Measurements from ENCODE around the gene RGS11.
"Not testable (repeated sequence)": the region's sequence is repeated elsewhere in the genome, so short reads cannot be mapped to it uniquely, and the experiment has no call there.

Gene RGS11

GRCh38 chr16:279531-279930, 3.8 kb upstream of the RGS11 start:
- no peak for DNase-seq

GRCh38 chr16:278863-279366, 3.2 kb upstream of the RGS11 start:
- peak; percentile 13 to 29 for DNase-seq

DNA sequence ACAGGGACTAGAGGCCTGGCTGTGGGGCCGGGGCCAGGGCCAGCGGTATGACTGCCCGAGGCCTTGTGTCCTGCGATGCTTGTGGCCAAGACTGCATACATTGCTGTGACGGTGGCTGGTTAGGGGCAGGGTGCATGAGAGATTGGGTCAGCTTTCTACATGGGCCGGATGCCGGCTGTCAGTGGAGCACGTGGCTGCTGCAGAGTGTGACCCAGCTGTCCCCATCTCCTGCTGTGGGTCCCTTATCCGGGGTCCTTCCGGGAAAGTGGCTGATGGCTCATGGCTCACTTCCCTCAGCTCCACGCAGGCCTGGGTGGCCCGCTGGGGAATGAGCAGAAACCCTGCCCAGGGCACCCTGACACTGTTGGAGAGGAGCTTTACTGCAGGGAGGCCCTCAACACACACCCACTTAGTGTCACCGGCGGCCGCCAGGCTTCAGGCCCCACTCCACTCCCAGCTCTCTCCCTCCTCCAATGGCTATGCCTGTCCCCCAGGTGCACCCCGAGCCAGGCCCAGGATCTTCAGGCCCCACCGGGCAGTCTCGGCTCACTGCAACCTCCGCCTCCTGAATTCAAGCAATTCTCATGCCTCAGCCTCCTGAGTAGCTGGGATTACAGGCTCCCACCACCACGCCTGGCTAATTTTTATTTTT, 808 bp upstream of the RGS11 start:
- DNase-seq = no peak

- peak; percentile 10 to 22 for DNase-seq
These were observed 603 bp downstream of the RGS11 start for GRCh38 chr16:275041-275641.

DNA sequence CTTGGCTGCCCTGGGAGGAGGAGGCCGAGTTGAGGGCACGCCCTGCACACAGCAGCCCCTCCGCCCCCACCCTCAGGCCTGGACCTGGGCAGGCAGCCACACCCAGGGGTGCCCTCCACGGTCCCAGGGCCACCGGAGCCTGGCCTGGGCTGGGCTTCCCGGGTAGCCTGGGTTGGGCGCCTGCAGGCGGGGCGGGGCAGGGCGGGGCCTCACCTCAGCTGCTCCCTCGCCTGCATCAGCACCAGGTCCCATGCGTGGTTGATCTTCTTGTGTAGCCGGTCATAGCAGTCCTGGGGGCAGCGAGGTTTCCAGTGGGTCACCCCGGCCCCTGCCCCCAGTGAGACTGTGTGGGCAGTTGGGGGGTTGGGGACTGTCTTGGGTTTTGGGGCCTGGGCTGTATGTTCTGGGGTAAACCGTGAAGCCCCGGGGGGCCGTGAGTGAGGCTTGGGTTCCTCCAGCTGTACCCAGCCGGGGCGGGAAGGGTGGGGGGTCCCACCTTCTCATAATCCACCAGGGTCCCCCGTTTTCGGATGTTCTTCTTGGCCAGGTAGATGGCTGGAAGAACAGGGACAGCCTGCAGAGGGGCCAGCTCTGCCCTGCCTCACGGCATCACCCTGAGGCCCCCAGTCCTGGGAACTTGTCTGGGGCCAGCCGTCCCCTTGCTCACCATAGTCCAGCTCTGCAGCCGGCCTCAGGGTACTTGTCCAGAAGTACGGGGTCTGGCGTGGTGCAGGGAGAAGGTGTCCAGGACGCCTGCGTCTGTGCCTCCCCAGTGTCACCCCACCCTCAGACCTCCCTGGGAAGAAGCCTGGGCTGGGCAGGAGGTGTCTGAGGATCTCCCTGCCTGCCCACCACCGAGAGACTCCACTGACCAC, 2.0 kb downstream of the RGS11 start:
- DNase-seq = no peak

- no peak for DNase-seq
These were observed 2.9 kb downstream of the RGS11 start for GRCh38 chr16:272633-273546.

GRCh38 chr16:270381-271255, 5.1 kb downstream of the RGS11 start:
- DNase-seq = no peak

- no peak for DNase-seq
These were observed 6.5 kb downstream of the RGS11 start for GRCh38 chr16:269061-269796.

DNA sequence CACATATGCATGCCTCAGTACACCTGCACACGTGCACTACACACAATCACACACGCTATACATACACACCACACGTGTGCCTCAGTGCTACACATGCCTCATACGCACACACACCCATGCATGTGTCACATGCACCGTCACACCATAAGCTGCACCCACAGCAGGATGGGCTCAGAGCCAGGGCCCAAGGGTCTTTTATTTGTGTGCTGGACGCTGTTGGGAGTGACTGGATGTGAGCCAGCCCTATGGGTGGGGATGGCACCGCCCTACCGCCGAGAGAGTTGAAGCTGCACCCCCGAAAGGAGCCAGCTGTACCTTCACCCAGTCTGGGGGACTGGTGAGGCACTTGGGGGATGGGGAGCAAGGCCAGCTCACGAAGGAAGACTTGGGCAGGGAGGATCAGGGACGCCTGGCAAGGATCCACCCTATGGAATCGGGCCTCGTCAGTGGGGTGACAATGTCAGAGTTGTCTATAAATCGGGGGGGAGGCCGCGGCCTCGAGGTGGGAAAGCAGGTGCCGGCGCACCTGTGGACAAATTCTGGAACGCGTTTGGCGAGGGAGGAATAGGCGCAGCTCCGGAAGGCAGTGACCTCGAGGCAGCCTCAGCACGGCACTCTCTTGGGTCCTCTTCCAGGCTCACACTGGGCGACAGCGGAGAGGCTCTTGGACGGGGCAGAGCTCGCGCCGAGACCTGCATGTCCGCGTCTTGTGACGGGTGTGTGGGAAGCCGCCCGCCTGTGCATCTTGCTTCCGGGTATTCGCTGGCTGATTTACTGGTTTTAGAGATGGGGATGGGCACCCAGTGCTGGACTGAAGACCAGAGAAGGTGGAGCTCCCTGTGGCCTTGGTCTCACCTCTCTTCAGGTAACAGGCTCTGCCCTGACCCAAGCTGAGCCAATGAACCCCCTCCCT, 7.3 kb downstream of the RGS11 start:
- no peak for DNase-seq

- DNase-seq = not testable (repeated sequence)
These were observed 8.2 kb downstream of the RGS11 start for GRCh38 chr16:267562-267961.

GRCh38 chr16:266258-267164, 9.2 kb downstream of the RGS11 start:
- DNase-seq = no peak

DNA sequence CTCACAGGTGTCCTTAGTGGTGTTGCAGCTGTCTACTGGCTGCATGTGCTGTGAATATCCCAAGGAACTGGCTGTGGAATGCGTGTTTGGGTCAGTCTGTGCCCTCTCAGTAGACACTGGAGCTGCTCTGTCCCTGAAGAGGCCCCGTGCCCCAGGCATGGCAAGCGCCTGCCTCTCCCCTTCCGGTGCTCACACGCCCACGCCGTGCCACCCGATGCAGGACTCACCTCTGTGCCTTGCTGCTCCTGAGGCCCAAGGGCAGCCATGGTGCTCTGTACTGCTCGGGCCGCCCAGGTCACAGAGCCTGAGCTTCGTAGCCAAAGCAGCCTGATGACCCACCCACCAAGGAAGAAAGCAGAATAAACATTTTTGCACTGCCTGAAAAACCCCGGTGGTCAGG, 10.0 kb downstream of the RGS11 start:
- DNase-seq = peak; percentile 16 to 26

DNA sequence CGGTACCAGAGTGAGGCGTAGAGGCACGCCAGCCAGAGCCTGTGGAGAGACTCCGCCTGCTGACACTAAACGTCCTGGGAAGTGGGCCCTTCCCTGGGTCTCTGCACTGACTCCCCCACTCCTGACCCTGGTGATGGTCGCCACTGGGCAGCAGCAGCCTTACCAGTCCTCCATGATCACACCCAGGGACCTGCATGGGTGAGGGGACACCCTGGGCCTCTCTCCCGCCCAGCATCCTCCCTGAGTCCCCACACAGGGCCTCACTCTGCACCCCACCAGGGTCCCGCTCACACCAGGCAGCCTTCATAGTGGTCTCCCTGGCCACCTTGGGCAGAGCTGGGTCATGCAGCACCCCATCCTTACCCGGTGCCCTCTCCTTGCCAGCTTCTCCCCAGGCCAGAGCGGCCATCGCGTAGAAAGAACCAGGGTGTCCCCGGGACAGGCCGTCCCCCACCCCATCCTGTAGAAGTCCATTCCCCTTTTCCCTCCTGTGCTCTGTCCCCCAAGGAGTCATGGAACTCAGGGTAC, 10.7 kb downstream of the RGS11 start:
- DNase-seq = no peak

DNA sequence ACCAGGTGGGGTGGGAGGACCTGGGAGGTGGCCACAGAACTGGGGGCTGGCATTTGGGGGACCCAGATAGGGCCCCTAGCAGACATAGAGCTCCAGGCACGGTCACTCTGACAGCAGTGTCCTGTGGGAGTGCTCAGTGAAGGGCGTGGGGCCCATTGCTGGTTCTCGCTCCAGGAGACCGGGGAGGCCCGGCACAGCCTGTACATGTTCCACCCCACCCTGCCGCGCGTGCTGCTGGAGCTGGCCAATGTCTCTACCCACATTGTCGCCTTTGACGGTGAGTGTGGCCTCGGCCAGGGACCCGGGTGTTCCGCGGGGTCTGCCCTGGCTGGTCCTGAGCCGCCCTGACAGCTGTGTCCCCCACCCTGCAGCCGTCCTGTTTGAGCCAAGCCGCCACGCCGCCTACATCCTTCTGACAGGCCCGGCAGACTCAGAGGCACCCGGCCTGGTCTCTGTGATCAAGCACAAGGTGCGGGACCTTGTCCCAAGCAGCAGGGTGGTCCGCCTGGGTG, 11.2 kb downstream of the RGS11 start:
- no peak for DNase-seq

GRCh38 chr16:263944-264343, 11.8 kb downstream of the RGS11 start:
- DNase-seq = no peak

- no peak for DNase-seq
These were observed 12.5 kb downstream of the RGS11 start for GRCh38 chr16:263182-263774.

- DNase-seq = no peak
These were observed 13.5 kb downstream of the RGS11 start for GRCh38 chr16:262121-262745.
